ENCODE measurements around the gene RIMS4. TPM values are rescaled to one million over a fixed set of nuclear protein-coding genes. Genes with fewer than 3 reads are reported as not detected.

RIMS4 gene
- total and polyA plus RNA-seq, 9 donors: 5.7 to 13.2 (median 10.1) TPM

DNA sequence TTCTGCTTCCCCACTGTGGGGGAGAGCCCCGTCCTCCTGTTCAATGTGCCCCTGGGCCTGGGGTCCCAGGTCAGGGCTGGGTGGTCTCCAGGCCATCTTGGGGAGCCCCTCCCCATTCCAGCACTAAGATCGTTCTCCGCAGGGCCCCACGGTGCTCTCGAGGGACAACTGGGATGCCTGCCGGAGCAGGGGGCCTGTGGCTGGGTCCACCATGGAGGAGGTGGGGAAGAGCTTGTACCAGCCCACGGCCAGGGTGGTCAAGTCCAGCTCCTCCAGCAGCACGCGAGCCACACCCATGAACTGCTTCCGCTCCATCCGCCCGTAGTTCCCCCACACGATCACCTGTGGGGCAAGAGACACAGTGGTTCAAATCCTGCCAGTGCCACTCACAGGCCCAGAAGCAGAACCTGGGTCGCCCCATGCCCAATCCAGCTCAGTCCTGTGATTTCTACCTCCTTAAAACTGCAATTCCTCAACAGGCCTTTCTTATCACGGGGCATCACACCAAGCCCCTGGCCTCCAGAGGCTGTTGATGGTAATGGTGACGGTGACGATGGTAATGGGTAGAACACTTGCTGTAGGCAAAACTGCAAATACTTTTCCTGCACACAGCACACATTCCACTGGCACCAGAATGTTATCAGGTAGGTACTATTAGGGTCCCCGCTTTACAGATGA lies 54.2 kb downstream of the RIMS4 start:
- Histone ChIP-seq H3K4me1 (ENCODE audit: control insufficient read depth, insufficient read depth, low read length) (no peaks in the 10 kb centered on the region), H3K4me3 (ENCODE audit: low read length) (no peak overlapping the region), H3K9me3 (replicated peaks; ENCODE audit: control insufficient read depth, low read depth, low read length) (no peaks in the 10 kb centered on the region), H3K27ac (ENCODE audit: low read length) (no peak overlapping the region), H3K36me3 (ENCODE audit: control insufficient read depth, insufficient read depth, low read length) (no peaks in the 10 kb centered on the region), H3K27me3 (ENCODE audit: control insufficient read depth, insufficient read depth, low read length) (peaks cover 8% of the 10 kb centered on the region)
- WGBS (ENCODE audit: insufficient coverage): 83% methylated on average over 11 of the region's 18 CpGs
- DNase-seq: no peak

DNA sequence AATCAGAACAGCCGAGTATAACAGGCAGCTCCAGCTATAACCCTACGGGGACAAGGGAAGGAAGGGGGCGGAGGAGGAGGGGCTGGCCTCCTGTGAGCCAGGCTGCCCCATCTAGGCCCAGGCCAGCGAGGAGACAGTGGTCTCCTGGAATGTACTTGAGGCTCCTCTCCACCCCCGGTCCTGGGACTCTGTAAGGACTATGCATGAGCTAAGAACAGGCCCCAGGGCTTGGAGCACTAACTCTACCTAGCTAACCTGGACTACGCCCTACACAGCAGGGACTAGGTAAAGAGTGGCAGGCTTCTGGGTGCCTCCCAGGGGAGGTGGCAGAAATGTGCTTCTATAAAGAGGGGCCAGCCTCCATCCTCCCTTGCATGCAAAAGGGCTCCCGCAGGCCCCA lies 55.8 kb downstream of the RIMS4 start:
- 50% methylated on average over 3 of the region's 7 CpGs for WGBS (ENCODE audit: insufficient coverage)

DNA sequence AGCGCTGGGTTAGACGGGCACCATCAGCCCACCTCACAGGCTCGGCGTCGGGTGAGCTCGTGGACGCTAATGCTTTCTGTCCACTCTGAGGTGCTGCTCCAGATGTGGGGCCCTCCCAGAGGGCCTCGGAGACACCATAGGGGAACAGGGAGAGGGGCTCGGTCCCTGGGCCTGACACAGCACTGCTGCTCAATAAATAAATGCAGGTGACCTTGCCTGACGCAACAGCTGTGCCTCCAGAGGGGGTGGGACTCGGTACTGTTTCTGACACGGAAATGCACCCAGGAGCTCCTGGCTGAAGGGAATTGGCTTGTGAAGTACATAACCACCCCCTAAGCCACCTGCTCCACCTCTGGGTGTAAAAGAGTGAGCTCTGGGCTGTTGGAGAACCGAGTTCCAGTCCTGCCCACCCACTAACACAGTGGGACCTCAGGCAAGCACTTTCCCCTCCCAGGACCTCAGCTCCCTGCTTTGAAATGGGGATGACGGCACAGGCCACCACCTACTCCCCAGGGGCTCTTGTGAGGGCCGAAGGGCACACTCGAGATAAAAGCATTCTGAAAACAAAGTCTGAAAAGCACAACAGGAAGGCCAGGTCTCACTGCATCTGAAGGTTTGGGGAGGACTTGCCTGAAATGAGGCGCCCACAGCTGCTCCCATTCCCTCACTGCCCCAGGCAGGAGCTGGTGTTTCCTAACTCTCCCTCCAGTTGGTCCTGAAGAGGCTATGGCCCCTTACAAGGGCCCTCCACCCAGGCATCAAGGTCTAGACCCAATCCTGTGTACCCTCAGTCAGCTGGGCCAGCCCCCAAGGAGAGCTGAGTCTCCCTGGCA lies 58.0 kb downstream of the RIMS4 start:
- no peaks in the 10 kb centered on the region for H3K36me3 ChIP-seq (ENCODE audit: control insufficient read depth, insufficient read depth, low read length)
- H3K9me3 ChIP-seq (replicated peaks; ENCODE audit: control insufficient read depth, low read depth, low read length): no peaks in the 10 kb centered on the region
- H3K27ac ChIP-seq (ENCODE audit: low read length): no peak overlapping the region
- WGBS (ENCODE audit: insufficient coverage): 64% methylated on average over 11 of the region's 17 CpGs
- H3K27me3 ChIP-seq (ENCODE audit: control insufficient read depth, insufficient read depth, low read length): peaks cover 18% of the 10 kb centered on the region
- peaks cover 2% of the 10 kb centered on the region for H3K4me1 ChIP-seq (ENCODE audit: control insufficient read depth, insufficient read depth, low read length)
- no peak overlapping the region for H3K4me3 ChIP-seq (ENCODE audit: low read length)
- DNase-seq: no peak

More for the DNA sequence above, 55.8 kb downstream of the RIMS4 start:
- Histone ChIP-seq H3K4me3 (ENCODE audit: low read length) (no peak overlapping the region), H3K36me3 (ENCODE audit: control insufficient read depth, insufficient read depth, low read length) (no peaks in the 10 kb centered on the region), H3K9me3 (replicated peaks; ENCODE audit: control insufficient read depth, low read depth, low read length) (no peaks in the 10 kb centered on the region), H3K4me1 (ENCODE audit: control insufficient read depth, insufficient read depth, low read length) (peaks cover 2% of the 10 kb centered on the region), H3K27ac (ENCODE audit: low read length) (no peak overlapping the region), H3K27me3 (ENCODE audit: control insufficient read depth, insufficient read depth, low read length) (peaks cover 14% of the 10 kb centered on the region)
- no peak for DNase-seq

DNA sequence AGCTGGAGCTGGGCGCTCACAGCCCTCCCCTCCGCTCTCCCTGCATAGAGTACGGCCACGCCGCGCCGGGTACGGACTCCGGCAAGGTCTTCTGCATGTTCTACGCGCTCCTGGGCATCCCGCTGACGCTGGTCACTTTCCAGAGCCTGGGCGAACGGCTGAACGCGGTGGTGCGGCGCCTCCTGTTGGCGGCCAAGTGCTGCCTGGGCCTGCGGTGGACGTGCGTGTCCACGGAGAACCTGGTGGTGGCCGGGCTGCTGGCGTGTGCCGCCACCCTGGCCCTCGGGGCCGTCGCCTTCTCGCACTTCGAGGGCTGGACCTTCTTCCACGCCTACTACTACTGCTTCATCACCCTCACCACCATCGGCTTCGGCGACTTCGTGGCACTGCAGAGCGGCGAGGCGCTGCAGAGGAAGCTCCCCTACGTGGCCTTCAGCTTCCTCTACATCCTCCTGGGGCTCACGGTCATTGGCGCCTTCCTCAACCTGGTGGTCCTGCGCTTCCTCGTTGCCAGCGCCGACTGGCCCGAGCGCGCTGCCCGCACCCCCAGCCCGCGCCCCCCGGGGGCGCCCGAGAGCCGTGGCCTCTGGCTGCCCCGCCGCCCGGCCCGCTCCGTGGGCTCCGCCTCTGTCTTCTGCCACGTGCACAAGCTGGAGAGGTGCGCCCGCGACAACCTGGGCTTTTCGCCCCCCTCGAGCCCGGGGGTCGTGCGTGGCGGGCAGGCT lies 60.1 kb downstream of the RIMS4 start:
- DNase-seq: no peak
- Histone ChIP-seq H3K4me3 (ENCODE audit: low read length) (no peak overlapping the region), H3K36me3 (ENCODE audit: control insufficient read depth, insufficient read depth, low read length) (no peaks in the 10 kb centered on the region), H3K4me1 (ENCODE audit: control insufficient read depth, insufficient read depth, low read length) (peaks cover 12% of the 10 kb centered on the region), H3K9me3 (replicated peaks; ENCODE audit: control insufficient read depth, low read depth, low read length) (no peaks in the 10 kb centered on the region), H3K27me3 (ENCODE audit: control insufficient read depth, insufficient read depth, low read length) (peaks cover 32% of the 10 kb centered on the region), H3K27ac (ENCODE audit: low read length) (no peak overlapping the region)
- WGBS (ENCODE audit: insufficient coverage): 58% methylated on average over 67 of the region's 73 CpGs

DNA sequence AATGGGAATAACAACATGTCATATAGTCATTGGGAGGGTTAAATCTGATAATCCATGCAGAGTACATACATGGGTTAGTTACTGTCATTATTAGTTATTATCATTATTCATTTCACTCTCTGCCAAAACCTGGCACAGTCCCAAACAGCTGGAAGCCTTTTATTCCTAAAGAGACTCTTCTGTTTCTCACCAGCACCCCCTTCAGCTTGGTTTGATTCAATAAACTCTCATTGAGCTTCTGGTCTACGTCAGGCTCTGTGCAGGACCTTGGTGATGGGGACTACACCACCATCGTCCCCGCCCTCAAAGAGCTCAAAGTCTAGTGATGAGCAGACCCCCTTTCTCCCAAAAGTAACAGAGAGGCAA lies 62.4 kb downstream of the RIMS4 start:
- Histone ChIP-seq H3K27me3 (ENCODE audit: control insufficient read depth, insufficient read depth, low read length) (peaks cover 40% of the 10 kb centered on the region), H3K4me1 (ENCODE audit: control insufficient read depth, insufficient read depth, low read length) (peaks cover 12% of the 10 kb centered on the region), H3K9me3 (replicated peaks; ENCODE audit: control insufficient read depth, low read depth, low read length) (no peaks in the 10 kb centered on the region), H3K4me3 (ENCODE audit: low read length) (no peak overlapping the region), H3K27ac (ENCODE audit: low read length) (no peak overlapping the region), H3K36me3 (ENCODE audit: control insufficient read depth, insufficient read depth, low read length) (no peaks in the 10 kb centered on the region)
- no CpG with 5 or more reads among the region's 3 CpGs for WGBS (ENCODE audit: insufficient coverage)
- peak; percentile 75 for DNase-seq

DNA sequence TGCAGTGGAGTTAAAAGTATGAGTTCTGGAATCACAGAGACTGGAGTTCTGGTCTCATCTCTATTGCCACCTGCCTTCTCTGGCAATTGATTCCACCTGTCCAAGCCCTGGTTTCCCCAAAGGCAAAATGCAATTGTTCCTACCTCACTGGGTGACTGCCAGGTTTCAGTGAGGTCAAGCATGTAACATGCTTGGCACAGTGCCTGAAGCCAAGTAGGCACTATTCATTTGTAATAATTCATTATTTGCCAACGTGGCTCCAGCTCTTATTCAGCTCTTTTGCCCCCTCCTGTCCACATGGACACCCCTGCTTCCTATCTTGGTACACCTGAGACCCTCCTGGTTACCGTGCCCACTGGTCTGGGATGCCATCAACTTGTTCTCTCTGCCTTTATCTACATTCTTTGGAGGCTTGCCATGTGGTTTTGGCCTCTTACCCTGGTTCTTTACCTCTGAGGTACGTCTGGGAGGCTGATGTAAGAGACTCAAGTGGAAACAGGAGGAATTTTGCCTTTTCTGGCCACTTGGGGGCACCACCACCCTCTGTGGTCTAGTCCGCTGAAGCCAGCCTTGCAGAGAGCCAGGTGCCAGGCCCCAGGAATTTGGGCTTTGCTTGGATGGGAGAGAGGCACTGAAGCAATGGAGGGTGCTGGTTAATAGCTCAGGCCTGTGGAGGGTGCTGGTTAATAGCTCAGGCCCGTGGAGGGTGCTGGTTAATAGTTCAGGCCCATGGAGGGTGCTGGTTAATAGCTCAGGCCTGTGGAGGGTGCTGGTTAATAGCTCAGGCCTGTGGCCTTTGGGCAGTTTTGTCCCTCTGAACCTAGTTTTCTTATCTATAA lies 63.0 kb downstream of the RIMS4 start:
- 23% methylated on average over 3 of the region's 5 CpGs for WGBS (ENCODE audit: insufficient coverage)

DNA sequence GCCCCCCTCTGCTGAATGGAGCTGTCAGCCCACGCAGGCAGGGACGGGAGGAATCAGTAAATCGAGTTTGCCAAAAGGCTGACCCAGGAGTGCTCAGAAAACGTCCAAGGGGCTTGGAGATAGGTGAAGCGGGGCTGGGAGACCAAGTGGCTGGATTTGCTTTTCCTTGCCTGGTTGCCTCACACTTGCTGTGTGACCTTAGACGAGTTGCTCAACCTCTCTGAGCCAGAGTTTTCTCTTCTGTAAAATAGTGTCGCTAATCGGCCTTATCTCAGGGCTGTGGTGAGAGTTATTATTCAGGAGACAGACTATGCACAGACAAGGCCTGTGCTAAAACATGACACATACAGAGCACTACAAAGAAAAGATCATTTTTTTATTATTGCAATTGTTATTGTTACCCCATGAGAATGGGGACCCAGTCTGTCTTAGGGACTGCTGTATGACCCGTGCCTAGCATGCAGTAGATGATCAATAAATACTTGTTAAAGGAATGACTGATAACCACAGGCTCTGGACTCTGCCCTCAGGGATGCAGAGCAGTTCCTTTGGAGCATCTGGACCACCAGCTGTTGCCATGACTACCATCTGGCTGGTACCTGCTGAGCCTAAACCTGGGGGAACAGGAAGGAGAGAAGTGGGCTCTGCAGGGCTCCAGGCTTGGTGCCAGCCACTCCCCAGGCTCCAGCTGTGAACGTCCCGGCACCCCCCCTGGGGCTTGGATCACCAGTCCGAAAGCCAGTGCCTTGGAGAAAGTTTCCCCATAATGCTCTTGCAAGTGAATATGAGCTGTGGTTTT lies 63.8 kb downstream of the RIMS4 start:
- Histone ChIP-seq H3K9me3 (replicated peaks; ENCODE audit: control insufficient read depth, low read depth, low read length) (no peaks in the 10 kb centered on the region), H3K4me3 (ENCODE audit: low read length) (peak overlapping the region; percentile 40), H3K27ac (ENCODE audit: low read length) (no peak overlapping the region), H3K36me3 (ENCODE audit: control insufficient read depth, insufficient read depth, low read length) (no peaks in the 10 kb centered on the region), H3K4me1 (ENCODE audit: control insufficient read depth, insufficient read depth, low read length) (peaks cover 12% of the 10 kb centered on the region), H3K27me3 (ENCODE audit: control insufficient read depth, insufficient read depth, low read length) (peaks cover 35% of the 10 kb centered on the region)
- DNase-seq: no peak
- 25% methylated on average over 5 of the region's 12 CpGs for WGBS (ENCODE audit: insufficient coverage)

More for the DNA sequence above, 63.0 kb downstream of the RIMS4 start:
- H3K4me1 ChIP-seq (ENCODE audit: control insufficient read depth, insufficient read depth, low read length): peaks cover 12% of the 10 kb centered on the region
- no peak overlapping the region for H3K4me3 ChIP-seq (ENCODE audit: low read length)
- H3K27me3 ChIP-seq (ENCODE audit: control insufficient read depth, insufficient read depth, low read length): peaks cover 40% of the 10 kb centered on the region
- peak; percentile 75 for DNase-seq
- H3K9me3 ChIP-seq (replicated peaks; ENCODE audit: control insufficient read depth, low read depth, low read length): no peaks in the 10 kb centered on the region
- H3K36me3 ChIP-seq (ENCODE audit: control insufficient read depth, insufficient read depth, low read length): no peaks in the 10 kb centered on the region
- H3K27ac ChIP-seq (ENCODE audit: low read length): no peak overlapping the region

DNA sequence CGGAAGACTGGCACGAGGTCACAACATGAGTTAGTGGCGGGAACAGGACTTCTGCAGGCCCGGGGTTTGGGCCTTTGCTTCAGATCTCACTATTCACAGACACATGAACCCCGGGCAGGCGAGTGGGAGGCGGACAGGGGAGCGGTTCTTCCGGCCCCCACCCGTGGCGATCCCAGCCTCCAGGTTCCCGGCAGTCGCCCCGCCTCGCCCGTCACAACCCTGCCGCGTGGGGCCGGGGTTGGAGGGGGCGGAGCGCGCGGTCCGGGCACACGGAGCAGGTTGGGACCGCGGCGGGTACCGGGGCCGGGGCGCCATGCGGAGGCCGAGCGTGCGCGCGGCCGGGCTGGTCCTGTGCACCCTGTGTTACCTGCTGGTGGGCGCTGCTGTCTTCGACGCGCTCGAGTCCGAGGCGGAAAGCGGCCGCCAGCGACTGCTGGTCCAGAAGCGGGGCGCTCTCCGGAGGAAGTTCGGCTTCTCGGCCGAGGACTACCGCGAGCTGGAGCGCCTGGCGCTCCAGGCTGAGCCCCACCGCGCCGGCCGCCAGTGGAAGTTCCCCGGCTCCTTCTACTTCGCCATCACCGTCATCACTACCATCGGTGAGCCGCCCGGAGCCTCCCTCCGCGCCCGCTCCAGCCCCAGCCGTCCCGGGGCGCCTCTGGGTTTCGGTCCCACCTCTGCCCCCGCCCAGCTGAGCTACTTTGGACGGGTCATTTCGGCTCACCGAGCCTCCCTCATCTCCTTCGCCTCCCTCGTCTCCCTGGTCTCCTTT lies 64.6 kb downstream of the RIMS4 start, which contains the start of gene KCNK15:
Gene KCNK15, plus strand, starts transcription at position 268 of the 769 bp plus-strand sequence. Its CDS starts 46 bp downstream, at position 314.
- H3K9me3 ChIP-seq (replicated peaks; ENCODE audit: control insufficient read depth, low read depth, low read length): no peaks in the 10 kb centered on the region
- H3K4me3 ChIP-seq (ENCODE audit: low read length): peak within 1 kb of the TSS; percentile 40
- peaks cover 12% of the 10 kb centered on the region for H3K4me1 ChIP-seq (ENCODE audit: control insufficient read depth, insufficient read depth, low read length)
- no peaks in the 10 kb centered on the region for H3K36me3 ChIP-seq (ENCODE audit: control insufficient read depth, insufficient read depth, low read length)
- DNase-seq: peak; percentile 50
- H3K27ac ChIP-seq (ENCODE audit: low read length): no peak within 1 kb of the TSS
- H3K27me3 ChIP-seq (ENCODE audit: control insufficient read depth, insufficient read depth, low read length): peaks cover 35% of the 10 kb centered on the region
- under 1% methylated on average over 72 of the region's 81 CpGs for WGBS (ENCODE audit: insufficient coverage)

All from muscle of leg (tissue), 11 donors.